ENCODE data around the gene BAAT. TPM values are rescaled to one million over a fixed set of nuclear protein-coding genes. Genes with fewer than 3 reads are reported as not detected.

Gene BAAT
- total RNA-seq, 1 donor from 2014 or later = 8.9 TPM

DNA sequence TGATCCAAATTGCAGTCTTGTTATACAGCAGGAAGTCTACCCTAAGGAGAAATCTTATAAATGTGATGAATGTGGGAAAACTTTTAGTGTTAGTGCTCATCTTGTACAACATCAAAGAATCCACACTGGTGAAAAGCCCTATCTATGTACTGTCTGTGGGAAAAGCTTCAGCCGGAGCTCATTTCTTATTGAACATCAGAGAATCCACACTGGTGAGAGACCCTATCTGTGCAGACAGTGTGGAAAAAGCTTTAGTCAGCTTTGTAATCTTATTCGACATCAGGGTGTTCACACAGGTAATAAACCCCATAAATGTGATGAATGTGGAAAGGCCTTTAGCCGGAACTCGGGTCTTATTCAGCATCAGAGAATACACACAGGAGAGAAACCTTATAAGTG lies 24.3 kb upstream of the BAAT start:
- no peaks in the 10 kb centered on the region for H3K27me3 ChIP-seq (ENCODE audit: insufficient read depth, low read length)
- peaks cover 38% of the 10 kb centered on the region for H3K9me3 ChIP-seq (ENCODE audit: insufficient read depth, low read depth, low read length)
- H3K27me3 Mint-ChIP-seq (ENCODE audit: low read depth, unreplicated experiment) = no peaks in the 10 kb centered on the region
- no peak overlapping the region for H3K9ac ChIP-seq (ENCODE audit: low read length)
- peaks cover 5% of the 10 kb centered on the region for H3K79me2 ChIP-seq (ENCODE audit: insufficient read depth, low read length)
- FAIRE-seq (no peak), DNase-seq (ENCODE audit: low read depth) (no peak)
- H3K36me3 Mint-ChIP-seq (ENCODE audit: low read depth, unreplicated experiment) = peaks cover 60% of the 10 kb centered on the region
- H3K36me3 ChIP-seq (ENCODE audit: insufficient read depth, low read length) = peaks cover 40% of the 10 kb centered on the region
- H4K20me1 ChIP-seq (ENCODE audit: insufficient read depth, low read length) = no peaks in the 10 kb centered on the region
- H3K27ac Mint-ChIP-seq (ENCODE audit: unreplicated experiment) = no peak overlapping the region
- TF ChIP-seq EZH2 (IDR thresholded peaks at IDR 0.05; ENCODE audit: insufficient read depth, low read length) = no peak
- TF ChIP-seq, protein P1, sequence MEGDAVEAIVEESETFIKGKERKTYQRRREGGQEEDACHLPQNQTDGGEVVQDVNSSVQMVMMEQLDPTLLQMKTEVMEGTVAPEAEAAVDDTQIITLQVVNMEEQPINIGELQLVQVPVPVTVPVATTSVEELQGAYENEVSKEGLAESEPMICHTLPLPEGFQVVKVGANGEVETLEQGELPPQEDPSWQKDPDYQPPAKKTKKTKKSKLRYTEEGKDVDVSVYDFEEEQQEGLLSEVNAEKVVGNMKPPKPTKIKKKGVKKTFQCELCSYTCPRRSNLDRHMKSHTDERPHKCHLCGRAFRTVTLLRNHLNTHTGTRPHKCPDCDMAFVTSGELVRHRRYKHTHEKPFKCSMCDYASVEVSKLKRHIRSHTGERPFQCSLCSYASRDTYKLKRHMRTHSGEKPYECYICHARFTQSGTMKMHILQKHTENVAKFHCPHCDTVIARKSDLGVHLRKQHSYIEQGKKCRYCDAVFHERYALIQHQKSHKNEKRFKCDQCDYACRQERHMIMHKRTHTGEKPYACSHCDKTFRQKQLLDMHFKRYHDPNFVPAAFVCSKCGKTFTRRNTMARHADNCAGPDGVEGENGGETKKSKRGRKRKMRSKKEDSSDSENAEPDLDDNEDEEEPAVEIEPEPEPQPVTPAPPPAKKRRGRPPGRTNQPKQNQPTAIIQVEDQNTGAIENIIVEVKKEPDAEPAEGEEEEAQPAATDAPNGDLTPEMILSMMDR (IDR thresholded peaks at IDR 0.05; ENCODE audit: insufficient read depth, low read depth, low read length) = no peak
- no peak overlapping the region for H3K4me2 ChIP-seq (ENCODE audit: low read length)
- H3K4me3 Mint-ChIP-seq (ENCODE audit: unreplicated experiment) = no peak overlapping the region
- H3K4me1 Mint-ChIP-seq (ENCODE audit: low read depth, unreplicated experiment) = no peaks in the 10 kb centered on the region
- H3K4me1 ChIP-seq (ENCODE audit: insufficient read depth, low read length) = no peaks in the 10 kb centered on the region
- H3K27ac ChIP-seq (ENCODE audit: low read depth, low read length) = no peak overlapping the region
- H2AFZ ChIP-seq (ENCODE audit: low read depth, low read length) = no peak overlapping the region
- no peak overlapping the region for H3K4me3 ChIP-seq (ENCODE audit: insufficient read depth, low read depth, low read length)
- peaks cover 67% of the 10 kb centered on the region for H3K9me3 Mint-ChIP-seq (ENCODE audit: unreplicated experiment)

DNA sequence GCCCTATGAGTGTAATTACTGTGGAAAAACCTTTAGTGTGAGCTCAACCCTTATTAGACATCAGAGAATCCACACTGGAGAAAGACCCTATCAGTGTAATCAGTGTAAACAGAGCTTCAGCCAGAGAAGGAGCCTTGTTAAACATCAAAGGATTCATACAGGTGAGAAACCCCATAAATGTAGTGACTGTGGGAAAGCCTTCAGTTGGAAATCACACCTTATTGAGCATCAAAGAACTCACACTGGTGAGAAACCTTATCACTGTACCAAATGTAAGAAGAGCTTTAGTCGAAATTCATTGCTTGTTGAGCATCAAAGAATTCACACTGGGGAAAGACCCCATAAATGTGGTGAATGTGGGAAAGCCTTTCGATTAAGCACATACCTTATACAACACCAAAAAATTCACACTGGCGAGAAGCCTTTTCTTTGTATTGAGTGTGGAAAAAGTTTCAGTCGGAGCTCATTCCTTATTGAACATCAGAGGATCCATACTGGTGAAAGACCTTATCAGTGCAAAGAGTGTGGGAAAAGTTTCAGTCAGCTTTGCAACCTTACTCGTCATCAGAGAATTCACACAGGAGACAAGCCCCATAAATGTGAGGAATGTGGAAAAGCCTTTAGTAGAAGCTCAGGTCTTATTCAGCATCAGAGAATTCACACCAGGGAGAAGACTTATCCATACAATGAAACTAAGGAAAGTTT lies 23.7 kb upstream of the BAAT start:
- Mint-ChIP-seq H3K36me3 (ENCODE audit: low read depth, unreplicated experiment) (peaks cover 64% of the 10 kb centered on the region), H3K4me3 (ENCODE audit: unreplicated experiment) (no peak overlapping the region), H3K9me3 (ENCODE audit: unreplicated experiment) (peaks cover 68% of the 10 kb centered on the region), H3K4me1 (ENCODE audit: low read depth, unreplicated experiment) (no peaks in the 10 kb centered on the region), H3K27ac (ENCODE audit: unreplicated experiment) (no peak overlapping the region), H3K27me3 (ENCODE audit: low read depth, unreplicated experiment) (no peaks in the 10 kb centered on the region)
- Histone ChIP-seq H3K27me3 (ENCODE audit: insufficient read depth, low read length) (no peaks in the 10 kb centered on the region), H3K9ac (ENCODE audit: low read length) (no peak overlapping the region), H3K9me3 (ENCODE audit: insufficient read depth, low read depth, low read length) (peaks cover 38% of the 10 kb centered on the region), H3K4me1 (ENCODE audit: insufficient read depth, low read length) (no peaks in the 10 kb centered on the region), H3K79me2 (ENCODE audit: insufficient read depth, low read length) (peaks cover 5% of the 10 kb centered on the region), H3K4me3 (ENCODE audit: insufficient read depth, low read depth, low read length) (no peak overlapping the region), H3K36me3 (ENCODE audit: insufficient read depth, low read length) (peaks cover 45% of the 10 kb centered on the region), H3K4me2 (ENCODE audit: low read length) (no peak overlapping the region), H4K20me1 (ENCODE audit: insufficient read depth, low read length) (no peaks in the 10 kb centered on the region), H2AFZ (ENCODE audit: low read depth, low read length) (no peak overlapping the region), H3K27ac (ENCODE audit: low read depth, low read length) (no peak overlapping the region)
- TF ChIP-seq EZH2 (IDR thresholded peaks at IDR 0.05; ENCODE audit: insufficient read depth, low read length) = no peak
- TF ChIP-seq, protein P1 (IDR thresholded peaks at IDR 0.05; ENCODE audit: insufficient read depth, low read depth, low read length) = no peak
- FAIRE-seq = no peak
- DNase-seq (ENCODE audit: low read depth) = no peak

Measured in astrocyte (in vitro differentiated cells and primary cell).